Muscle of arm (tissue), 12 donors: ENCODE measurements around the gene SDS. TPM values are rescaled to one million over a fixed set of nuclear protein-coding genes. Genes with fewer than 3 reads are reported as not detected.
"Not testable (repeated sequence)": the region's sequence is repeated elsewhere in the genome, so short reads cannot be mapped to it uniquely, and the experiment has no call there.

Source experiments
- DNase-seq: peaks from one replicate; pipeline ENCODE4 v3.0.0-alpha.2; 2013
- polyA plus RNA-seq, 12 donors: library from polyadenylated mRNA; unstranded; fragments of 120-200 nt; gene quantifications; one replicate each; pipeline ENCODE4 v1.2.1, GENCODE V29; 2013; ENCODE audit not compliant: insufficient read length in 12 of 12

Gene SDS
- polyA plus RNA-seq, 12 donors: 0.15 to 0.33 (median 0.26) TPM; not detected in 8

DNA sequence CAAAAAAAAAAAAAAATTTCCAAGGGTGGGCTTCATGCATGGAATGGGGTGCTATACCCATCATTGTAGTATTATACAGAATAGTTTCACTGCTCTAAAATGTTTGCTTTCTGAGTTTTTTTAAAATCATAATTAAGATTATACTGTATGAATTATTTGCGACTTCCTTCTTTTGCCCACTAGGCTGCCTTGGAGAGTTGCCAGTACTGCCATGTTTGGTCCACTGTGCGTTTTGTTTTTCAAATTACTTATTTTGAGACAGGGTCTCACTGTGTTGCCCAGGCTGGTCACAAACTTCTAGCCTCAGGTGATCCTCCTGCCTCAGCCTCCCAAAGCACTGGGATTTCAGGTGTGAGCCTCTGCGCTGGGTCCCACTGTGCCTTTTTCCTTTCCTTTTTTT, 25.4 kb downstream of the SDS start:
- DNase-seq: no peak

DNA sequence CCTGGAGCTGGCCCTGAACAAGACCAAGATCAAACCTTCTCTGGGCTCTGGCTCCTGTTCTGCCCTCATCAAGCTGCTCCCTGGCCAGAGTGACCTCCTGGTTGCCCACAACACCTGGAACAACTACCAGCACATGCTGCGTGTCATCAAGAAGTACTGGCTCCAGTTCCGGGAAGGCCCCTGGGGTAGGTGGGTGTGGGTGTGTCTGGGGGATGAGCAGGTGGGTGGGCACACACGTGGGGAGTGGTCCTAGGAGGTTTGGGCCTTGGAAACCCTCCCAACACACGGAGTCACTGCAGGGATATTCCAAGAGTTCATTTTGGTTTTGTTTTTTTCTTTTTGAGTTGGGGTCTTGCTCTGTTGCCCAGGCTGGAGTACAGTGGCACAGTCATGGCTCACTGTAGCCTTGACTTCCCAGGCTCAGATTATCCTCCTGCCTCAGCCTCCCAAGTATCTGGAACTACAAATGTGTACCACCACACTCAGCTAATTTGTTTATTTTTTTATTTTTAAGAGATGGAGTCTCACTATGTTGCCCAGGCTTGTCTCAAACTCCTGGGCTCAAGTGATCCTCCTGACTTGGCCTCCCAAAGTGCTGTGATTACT, 28.8 kb downstream of the SDS start:
- DNase-seq: no peak

DNA sequence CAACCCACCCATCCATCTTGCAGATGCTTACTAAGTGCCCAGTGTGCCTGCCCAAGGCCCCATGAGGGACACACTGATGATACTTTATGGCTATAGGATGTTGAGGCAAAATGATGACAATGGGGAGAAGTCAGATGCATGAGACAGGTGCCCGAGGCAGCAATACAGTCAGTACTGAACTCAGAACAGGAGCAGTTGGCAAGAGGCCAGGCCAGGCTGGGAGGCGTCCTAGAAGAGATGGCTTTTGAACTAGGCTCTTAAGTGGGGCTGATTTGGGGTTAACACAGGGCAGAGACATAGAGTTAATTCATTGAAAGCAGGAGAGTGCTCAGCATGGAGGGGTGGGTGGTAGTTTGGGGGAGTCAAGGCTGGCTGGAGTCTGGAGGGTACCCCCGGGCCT, 29.7 kb downstream of the SDS start:
- no peak for DNase-seq

DNA sequence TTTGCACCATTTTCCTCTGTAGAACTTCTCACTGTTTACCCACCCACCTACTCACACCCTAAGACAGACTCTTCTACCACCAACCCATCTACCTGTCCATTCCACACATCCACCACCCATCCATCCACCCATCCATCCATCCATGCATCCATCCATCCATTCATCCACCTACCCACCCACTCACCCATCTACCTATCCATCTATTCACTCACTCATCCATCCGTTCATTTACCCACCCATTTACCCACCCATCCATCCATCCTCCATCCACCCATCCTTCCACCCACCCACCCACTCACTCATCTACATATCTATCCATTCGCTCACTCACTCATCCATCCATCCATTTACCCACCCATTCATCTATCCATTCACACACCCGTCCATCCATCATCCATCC, 30.2 kb downstream of the SDS start:
- no peak for DNase-seq

- DNase-seq: no peak
These were observed 31.3 kb downstream of the SDS start for GRCh38 chr12:113372371-113372770.

DNA sequence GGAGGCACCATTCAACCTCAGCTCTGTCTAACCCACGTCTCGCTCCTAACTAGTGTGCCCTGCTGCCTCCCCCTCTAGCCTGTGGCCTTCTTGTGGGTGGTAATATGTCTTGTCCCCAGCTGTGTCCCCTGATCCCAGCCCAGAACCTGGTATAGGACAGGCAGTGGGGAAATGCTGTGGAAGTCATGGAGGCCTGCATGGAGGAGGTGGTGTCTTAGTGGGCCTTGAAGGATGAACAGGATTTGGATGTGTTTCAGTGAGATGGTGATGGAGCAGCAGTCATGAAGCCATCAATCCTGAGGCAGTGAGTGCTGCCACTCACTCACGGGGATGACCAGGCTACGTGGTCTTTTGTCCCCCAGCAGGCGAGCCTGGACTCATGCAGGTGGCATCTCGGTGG, 31.9 kb downstream of the SDS start:
- no peak for DNase-seq

DNA sequence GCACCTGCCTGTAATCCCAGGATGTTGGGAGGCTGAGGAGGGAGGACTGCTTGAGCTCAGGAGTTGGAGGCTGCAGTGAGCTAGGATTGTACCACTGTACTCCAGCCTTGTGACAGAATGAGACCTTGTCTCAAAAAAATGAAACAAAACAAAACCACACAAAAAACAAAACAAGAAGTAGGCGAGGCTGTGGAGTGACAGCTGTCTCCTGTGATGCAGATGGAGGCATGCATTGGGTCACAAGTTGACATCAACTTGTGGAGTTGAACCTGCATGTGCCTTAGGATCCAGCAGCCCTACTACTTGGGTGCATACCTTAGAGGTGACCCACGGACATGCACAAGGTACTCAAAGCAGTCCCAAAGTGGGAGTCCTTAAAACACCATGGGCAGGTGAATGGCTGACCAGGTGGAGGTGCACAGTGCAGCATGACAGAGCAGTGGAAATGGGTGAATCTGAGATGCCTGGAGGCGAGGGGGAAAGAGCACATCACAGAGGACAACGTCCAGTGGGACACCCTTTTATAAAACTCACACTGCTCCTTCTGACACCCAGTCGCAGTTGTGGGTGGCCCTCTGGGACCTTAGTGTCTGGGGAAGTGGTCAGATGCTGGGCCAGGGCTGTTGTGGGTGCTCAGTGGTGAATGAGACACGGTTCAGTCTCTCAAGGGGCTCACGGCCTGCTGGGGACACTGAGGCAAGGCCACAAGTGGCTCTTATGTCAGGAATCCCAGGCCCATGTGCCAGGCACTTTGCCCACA, 32.6 kb downstream of the SDS start:
- DNase-seq: no peak

GRCh38 chr12:113369391-113369985, 34.2 kb downstream of the SDS start:
- DNase-seq: no peak

DNA sequence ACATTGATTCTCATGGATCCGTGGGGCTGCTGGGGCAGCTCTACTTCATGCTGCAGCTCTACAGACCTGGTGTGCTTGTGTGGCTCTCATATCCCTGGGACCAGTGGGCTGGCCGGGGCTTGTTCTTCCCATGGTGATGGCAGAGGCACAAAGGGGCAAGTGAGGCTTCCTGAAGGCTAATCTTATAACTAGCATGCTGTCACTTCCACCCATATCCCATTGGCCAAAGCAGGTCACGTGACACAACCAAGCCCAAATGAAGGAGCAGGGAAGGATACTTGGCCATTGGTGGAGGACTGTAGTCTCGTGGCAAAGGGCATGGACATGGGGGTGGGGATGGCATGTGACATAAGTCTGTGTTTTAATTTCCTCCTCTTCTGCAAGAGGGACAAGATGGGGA, 35.4 kb downstream of the SDS start:
- DNase-seq: no peak

DNA sequence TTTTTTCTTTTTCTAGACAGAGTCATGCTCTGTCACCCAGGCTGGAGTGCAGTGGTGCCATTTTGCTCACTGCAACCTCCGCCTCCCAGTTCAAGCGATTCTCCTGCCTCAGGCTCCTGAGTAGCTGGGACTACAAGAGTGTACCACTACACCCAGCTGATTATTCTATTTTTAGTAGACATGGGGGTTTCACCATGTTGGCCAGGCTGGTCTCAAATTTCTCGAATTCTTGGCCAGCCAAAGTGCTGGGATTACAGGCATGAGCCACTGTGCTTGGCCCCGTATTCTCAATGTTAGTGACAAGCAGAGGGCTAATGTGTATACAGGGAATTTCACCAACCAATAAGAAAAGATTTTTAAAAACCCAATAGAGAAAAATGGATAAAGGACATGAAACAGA, 36.9 kb downstream of the SDS start:
- DNase-seq: no peak

- no peak for DNase-seq
These were observed 37.9 kb downstream of the SDS start for GRCh38 chr12:113365639-113366395.

- DNase-seq: no peak
These were observed 39.0 kb downstream of the SDS start for GRCh38 chr12:113364698-113365097.

DNA sequence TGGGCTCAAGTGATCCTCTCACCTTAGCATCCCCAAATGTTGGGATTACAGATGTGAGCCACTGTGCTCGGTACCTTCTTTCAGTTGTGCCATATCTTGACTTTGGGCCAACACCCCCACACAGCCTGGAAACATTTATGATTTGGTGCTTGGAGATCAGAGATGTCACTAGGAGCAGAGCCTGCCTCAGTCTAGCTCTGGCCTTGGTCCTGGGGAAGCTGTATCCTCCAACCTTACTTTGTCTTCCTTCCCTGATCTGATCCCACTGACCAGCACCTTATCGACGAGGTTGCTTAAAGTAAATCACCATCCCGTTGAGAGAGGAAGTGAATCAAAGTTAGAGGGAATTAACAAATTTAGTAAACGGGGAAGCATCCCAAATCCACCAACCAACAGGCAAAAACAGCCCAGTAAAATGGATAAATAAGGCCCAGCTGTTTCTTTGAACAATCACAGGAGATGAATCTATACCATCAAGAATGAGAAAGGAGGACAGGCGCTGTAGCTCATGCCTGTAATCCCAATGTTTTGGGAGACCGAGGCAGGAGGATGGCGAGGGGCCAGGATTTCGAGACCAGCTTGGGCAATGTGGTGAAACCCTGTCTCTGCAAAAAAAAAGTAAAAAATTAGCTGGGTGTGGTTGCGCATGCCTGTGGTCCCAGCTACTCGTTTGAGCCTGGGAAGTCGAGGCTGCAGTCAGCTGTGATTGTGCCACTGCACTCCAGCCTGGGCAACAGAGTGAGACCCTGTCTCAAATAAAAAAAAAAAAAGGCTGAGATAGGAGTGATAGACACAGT, 41.9 kb downstream of the SDS start:
- DNase-seq: no peak

DNA sequence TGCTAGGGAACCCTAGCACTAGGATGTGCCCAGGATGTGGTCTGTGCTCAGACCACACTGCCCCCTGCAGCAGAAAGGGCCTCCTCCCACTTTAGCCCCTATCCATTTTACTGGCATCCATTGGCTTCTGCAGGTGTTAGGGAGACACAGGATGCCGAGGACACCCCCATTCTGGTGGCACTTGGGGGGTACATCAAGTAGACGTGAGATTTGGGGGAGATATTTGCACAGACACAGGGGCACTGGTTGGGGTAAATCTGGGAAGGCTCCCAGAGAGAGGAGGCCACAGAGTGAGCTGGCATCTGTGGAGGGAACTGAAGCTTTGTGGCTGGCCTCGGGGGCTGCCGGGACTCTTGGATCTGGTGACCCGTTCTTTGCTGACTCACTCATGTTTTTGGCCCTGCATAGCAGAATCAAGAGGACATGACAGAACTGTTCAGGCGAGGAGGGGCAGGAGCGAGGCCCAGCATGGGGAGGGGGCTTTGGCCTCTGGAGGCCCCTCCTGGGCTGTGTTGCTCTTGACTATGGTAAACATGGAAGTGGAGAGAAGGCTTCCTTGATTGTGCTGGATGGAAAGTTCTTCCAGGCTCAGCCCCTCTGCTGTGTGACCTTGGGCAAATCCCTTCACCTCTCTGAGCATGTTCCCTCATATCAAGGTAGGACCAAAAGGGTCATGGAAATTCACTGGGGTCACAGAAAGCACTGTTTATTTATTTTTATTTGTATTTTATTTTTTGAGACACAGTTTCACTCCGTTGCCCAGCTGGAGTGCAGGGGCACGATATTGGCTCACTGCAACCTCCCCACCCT, 43.5 kb downstream of the SDS start:
- no peak for DNase-seq

GRCh38 chr12:113359133-113359938, 44.4 kb downstream of the SDS start:
- DNase-seq: peak; percentile 56

DNA sequence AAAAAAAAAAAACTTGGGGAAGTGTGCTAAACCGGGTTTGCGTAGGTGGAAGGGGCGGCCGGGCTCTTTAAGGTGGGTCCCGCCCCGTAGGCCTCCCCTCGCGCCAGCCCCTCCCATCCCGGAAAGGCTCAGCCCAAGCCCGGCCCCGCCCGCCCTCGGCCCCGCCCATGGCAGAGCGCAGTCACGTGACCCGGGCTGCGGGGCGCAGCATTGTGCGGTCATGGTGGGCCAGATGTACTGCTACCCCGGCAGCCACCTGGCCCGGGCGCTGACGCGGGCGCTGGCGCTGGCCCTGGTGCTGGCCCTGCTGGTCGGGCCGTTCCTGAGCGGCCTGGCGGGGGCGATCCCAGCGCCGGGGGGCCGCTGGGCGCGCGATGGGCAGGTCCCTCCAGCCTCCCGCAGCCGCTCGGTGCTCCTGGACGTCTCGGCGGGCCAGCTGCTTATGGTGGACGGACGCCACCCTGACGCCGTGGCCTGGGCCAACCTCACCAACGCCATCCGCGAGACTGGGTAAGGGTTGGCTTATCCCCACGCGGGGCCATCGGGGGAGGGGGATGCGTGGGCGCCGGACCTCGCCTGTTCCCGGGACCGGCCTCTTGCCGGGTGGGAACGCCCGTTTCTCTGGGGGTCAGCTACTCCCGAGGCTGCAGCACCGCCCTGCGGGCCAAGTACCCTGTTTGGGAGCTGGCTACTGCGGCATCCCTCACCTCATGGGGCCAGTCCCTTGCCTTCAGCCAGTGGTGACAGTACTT, 45.1 kb downstream of the SDS start, which contains the start of gene PLBD2:
Gene PLBD2, plus strand, starts transcription at position 207 of the 752 bp plus-strand sequence. Its CDS starts 14 bp downstream, at position 221.
- peak; percentile 93 for DNase-seq

GRCh38 chr12:113354192-113354591, 49.5 kb downstream of the SDS start:
- not testable (repeated sequence) for DNase-seq

- no peak for DNase-seq
These were observed 52.6 kb downstream of the SDS start for GRCh38 chr12:113351089-113351488.
